Pancreas (tissue), 10 donors: Measurements from ENCODE around the gene SMARCC2. TPM values are rescaled to one million over a fixed set of nuclear protein-coding genes. Genes with fewer than 3 reads are reported as not detected.

Source experiments
- ATAC-seq, 4 donors: fragments of 200-7000 bp; cut with Tn5 transposase; one replicate each; pipeline versions ENCODE4 v1.8.0 to v1.9.1; 2020; ENCODE audit warnings: mild to moderate bottlenecking in 4 of 4, moderate library complexity in 4 of 4
- DNase-seq, 6 donors: peaks; one replicate each; pipeline ENCODE4 v3.0.0-alpha.2; 2020
- FAIRE-seq: peaks from 2 replicates; lab custom pipeline; 2012; peaks lifted over from hg19 to GRCh38; lab: Jason Lieb, UNC
- H3K27ac ChIP-seq, 4 donors: fragments of 200-600 bp; sonication (generic); 1 replicate in 3 of 4; 2 replicates in 1 of 4; pipeline versions ENCODE4 v1.5.0 to v1.8.0; 2020
- H3K27me3 ChIP-seq, 4 donors: fragments of 200-600 bp; one replicate each; pipeline ENCODE4 v1.8.0; 2021
- H3K36me3 ChIP-seq, 3 donors: fragments of 200-600 bp; sonication (generic) in 1 of 3; one replicate each; pipeline versions ENCODE4 v1.5.0 to v1.8.0; 2020 to 2021
- H3K4me1 ChIP-seq, 3 donors: fragments of 200-600 bp; one replicate each; pipeline ENCODE4 v1.8.0; 2021
- H3K4me3 ChIP-seq, 4 donors: fragments of 200-600 bp; sonication (generic) in 2 of 4; one replicate each; pipeline versions ENCODE4 v1.5.0 to v1.8.0; 2020 to 2021
- H3K9me3 ChIP-seq, 4 donors: fragments of 200-600 bp; one replicate each; pipeline ENCODE4 v1.8.0; 2021
- WGBS, 2 donors: extraction: QIAGEN DNeasy Blood & Tissue Kit; methylation state at CpG; one replicate each; pipeline ENCODE4 v1.1.7; 2013; 5-methylcytosine and 5-hydroxymethylcytosine counted together
- intact Hi-C, 3 donors: fragments of 100-400 bp; cut with DNase I; formaldehyde crosslinking; loops; one replicate each; pipeline versions ENCODE4 v1.11.1 to v1.14.2; 2022
- polyA plus RNA-seq, 2 donors: library from polyadenylated mRNA; stranded (reverse); fragments of 200-250 nt; gene quantifications; one replicate each; pipeline ENCODE4 v1.2.3, GENCODE V29; 2013
- total RNA-seq, 6 donors: library from RNA; stranded (reverse); fragmentation: NEBNext Ultra II Directional in 4 of 6; extraction: Animal tissue kit (Norgen Biotek cat#: 25700) in 4 of 6; gene quantifications; one replicate each; pipeline versions ENCODE4 v1.2.1 to v1.2.4, GENCODE V29; 2021 to 2023
- TF ChIP-seq, protein P1 (sequence below), 4 donors: fragments of 200-600 bp; sonication (generic) in 3 of 4; IDR thresholded peaks; one replicate each; pipeline versions ENCODE4 v1.5.0 to v1.8.0; 2021; ENCODE audit warnings: antibody characterized with exemption in 4 of 4
- donor health status: healthy with polysubstance abuse.
- donor health status: DM: no; HTN: no; CAD: no; lungs with moderate emphysema.
- donor health status: DM: no; HTN: no; CAD: no.
- donor health status: control.
- donor health status: control.
- donor health status: Bipolar disorder and iron deficiency.
- donor health status: DM: yes; HTN: yes; CAD: no.
- donor health status: DM: no; HTN: no; CAD: no.
- donor health status: DM: no; HTN: no; CAD: no.
- donor health status: DM: yes; HTN: yes; CAD: no.

Gene SMARCC2
- total and polyA plus RNA-seq, 8 donors = 26.3 to 64.5 (median 38.2) TPM

DNA sequence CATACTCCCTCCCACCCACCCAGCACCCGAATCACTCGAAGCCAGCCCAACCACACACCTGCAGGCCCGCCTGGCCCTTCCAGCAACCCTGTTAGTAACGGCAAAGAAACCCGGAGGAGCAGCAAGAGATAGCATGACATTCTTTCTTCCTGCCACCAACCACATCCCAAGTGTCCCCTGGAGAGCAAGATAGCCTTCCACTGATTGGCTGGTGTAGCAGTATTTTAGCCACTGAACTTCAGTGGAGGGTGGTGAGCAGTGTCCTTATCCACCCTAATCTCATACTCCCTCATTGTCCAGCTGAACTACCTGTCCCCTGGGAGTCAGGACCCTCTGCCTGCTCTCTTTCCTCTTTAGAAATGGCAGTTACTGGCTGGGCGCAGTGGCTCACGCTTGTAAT lies 39.8 kb upstream of the SMARCC2 start:
- intact Hi-C loops = no loop called here
- H3K4me1 ChIP-seq = peaks cover 0 to 12% (median 9%) of the 10 kb centered on the region in 3 donors
- FAIRE-seq = no peak
- no peaks in the 10 kb centered on the region for H3K9me3 ChIP-seq
- no peak overlapping the region for H3K4me3 ChIP-seq
- peak overlapping the region in 2 of 4 donors; percentile 5 to 71 for H3K27ac ChIP-seq
- DNase-seq = no peak
- no peak for ATAC-seq
- 74 to 81% methylated on average over 7 of the region's 7 CpGs for WGBS, 2 donors
- TF ChIP-seq, protein P1, sequence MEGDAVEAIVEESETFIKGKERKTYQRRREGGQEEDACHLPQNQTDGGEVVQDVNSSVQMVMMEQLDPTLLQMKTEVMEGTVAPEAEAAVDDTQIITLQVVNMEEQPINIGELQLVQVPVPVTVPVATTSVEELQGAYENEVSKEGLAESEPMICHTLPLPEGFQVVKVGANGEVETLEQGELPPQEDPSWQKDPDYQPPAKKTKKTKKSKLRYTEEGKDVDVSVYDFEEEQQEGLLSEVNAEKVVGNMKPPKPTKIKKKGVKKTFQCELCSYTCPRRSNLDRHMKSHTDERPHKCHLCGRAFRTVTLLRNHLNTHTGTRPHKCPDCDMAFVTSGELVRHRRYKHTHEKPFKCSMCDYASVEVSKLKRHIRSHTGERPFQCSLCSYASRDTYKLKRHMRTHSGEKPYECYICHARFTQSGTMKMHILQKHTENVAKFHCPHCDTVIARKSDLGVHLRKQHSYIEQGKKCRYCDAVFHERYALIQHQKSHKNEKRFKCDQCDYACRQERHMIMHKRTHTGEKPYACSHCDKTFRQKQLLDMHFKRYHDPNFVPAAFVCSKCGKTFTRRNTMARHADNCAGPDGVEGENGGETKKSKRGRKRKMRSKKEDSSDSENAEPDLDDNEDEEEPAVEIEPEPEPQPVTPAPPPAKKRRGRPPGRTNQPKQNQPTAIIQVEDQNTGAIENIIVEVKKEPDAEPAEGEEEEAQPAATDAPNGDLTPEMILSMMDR (IDR thresholded peaks at IDR 0.05) = no peak
- no peaks in the 10 kb centered on the region for H3K27me3 ChIP-seq
- no peaks in the 10 kb centered on the region for H3K36me3 ChIP-seq

DNA sequence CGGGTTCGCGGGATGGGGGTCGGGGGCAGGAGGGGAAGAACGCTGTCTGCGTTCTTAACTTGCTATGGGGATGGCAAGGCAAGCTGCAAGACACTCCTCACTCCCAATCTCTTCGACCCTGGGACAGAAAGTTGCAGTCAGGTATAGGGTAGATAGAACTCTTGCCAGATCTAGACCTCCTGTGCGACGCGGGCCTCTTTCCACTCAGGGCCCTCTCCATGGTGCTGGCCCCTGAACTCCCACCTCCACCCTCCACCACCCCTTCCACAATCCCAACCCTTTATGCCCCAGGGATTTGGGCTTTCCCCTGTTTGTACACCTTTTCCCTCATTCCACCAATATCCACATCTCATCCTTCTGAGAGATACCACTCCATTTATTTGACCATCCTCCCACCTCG lies 35.7 kb upstream of the SMARCC2 start:
- H3K27ac ChIP-seq = no peak overlapping the region
- H3K4me1 ChIP-seq = peaks cover 0 to 32% (median 15%) of the 10 kb centered on the region in 3 donors
- TF ChIP-seq, protein P1 (IDR thresholded peaks at IDR 0.05) = no peak
- no peaks in the 10 kb centered on the region for H3K36me3 ChIP-seq
- FAIRE-seq = no peak
- WGBS, 2 donors = 29 to 32% methylated on average over 11 of the region's 11 CpGs
- no peaks in the 10 kb centered on the region for H3K9me3 ChIP-seq
- DNase-seq = no peak
- H3K27me3 ChIP-seq = no peaks in the 10 kb centered on the region
- intact Hi-C loops = no loop called here
- peak overlapping the region; percentile 51 to 76 (median 64) for H3K4me3 ChIP-seq
- ATAC-seq = no peak

DNA sequence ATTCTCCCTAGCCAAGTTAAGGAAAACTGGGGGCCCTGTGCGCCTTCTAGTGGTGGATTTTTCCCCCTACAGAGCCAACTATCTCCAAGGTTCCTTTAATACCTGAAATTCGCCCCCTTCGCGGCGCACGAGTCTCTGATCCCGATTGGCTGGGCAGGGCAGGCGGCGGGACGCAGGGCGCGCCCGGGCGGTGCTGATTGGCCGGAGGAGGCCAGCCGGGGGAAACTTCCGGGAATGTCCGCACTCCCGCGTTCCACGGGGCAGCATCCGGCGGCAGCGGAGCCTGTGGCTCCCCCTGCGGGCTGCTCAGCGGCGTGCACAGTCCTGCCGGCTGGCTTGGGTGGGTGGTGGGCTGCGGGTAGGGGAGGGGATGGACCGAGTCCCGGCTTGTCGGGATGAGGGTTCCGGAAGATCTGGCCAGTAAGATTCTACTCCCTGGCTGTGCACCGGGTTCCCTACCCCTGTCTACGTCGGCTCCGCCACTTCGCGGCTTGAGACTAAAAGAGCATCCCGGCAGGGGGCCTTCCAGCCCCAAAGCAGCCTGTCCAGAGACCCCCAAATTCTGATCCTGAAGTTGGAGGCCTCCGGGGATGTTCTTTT lies 34.9 kb upstream of the SMARCC2 start, which contains the start of gene NABP2:
Gene NABP2, plus strand, starts transcription at position 241 of the 600 bp plus-strand sequence. CDS start 515 bp downstream, outside the sequence.
- Histone ChIP-seq H3K9me3 (no peaks in the 10 kb centered on the region), H3K27me3 (no peaks in the 10 kb centered on the region), H3K36me3 (no peaks in the 10 kb centered on the region), H3K4me1 (peaks cover 0 to 28% (median 10%) of the 10 kb centered on the region in 3 donors), H3K27ac (peak within 1 kb of the TSS; percentile 71 to 99 (median 98)), H3K4me3 (peak within 1 kb of the TSS; percentile 51 to 76 (median 64))
- TF ChIP-seq, protein P1 (IDR thresholded peaks at IDR 0.05) = peak; percentile 68 to 84 (median 73)
- FAIRE-seq (peak; percentile 94), ATAC-seq (peak; percentile 81 to 89 (median 84)), DNase-seq (peak; percentile 97 to 99 (median 98))
- WGBS, 2 donors = 0 to 1% methylated on average over 41 of the region's 41 CpGs
- intact Hi-C loops = no loop called here

DNA sequence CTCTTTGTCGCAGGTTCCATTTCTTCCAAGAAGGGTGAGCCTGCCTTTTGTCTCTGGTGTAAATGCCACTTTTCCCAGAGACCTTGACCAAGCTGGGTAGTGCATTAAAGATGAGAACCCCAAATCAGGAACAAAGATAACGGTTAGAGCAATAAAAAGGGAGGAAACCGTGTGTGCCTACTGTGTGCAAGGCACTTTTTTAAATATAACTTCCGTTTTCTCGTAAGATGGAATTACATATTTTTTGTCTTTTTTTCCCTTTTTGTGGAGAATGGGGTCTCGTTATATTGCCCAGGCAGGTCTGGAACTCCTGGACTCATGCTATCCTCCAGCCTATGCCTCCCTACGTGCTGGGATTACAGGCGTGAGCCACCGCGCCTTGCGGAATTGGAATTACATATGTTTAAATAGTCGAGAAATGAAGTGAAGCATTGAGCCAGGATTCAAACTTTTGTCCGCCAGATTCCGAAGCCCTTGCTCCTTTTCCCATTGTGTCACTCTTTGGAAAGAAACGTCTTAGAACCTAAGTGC lies 34.4 kb upstream of the SMARCC2 start:
- FAIRE-seq (no peak), DNase-seq (no peak), ATAC-seq (peak in 3 of 4 donors; percentile 0 to 4 (median 4))
- TF ChIP-seq, protein P1 (IDR thresholded peaks at IDR 0.05) = no peak
- intact Hi-C loops = no loop called here
- Histone ChIP-seq H3K9me3 (no peaks in the 10 kb centered on the region), H3K27me3 (no peaks in the 10 kb centered on the region), H3K4me1 (peaks cover 0 to 28% (median 10%) of the 10 kb centered on the region in 3 donors), H3K36me3 (no peaks in the 10 kb centered on the region), H3K4me3 (peak overlapping the region in 2 of 4 donors; percentile 65 to 76), H3K27ac (peak overlapping the region; percentile 71 to 99 (median 98))
- 18 to 22% methylated on average over 15 of the region's 15 CpGs for WGBS, 2 donors

DNA sequence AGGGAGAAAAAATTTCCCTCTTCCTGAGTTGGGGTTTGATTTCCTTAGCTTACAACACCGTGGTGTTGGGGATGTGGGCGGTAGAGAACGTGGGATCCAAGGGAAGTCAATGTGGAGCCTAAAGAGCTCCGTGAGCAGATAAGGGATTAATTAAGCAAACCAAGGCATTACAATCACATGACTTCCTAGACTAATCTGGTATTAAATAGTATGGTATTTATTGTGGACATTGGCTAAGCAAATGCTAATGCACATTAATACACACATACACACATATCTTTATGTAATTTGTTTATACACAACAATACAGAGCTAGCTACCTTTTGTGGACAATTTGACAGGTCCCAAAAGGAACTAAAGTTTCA lies 33.2 kb upstream of the SMARCC2 start:
- peak overlapping the region; percentile 42 to 69 (median 62) for H3K4me3 ChIP-seq
- no peaks in the 10 kb centered on the region for H3K36me3 ChIP-seq
- ATAC-seq (no peak), DNase-seq (no peak), FAIRE-seq (no peak)
- no peaks in the 10 kb centered on the region for H3K27me3 ChIP-seq
- 11 to 17% methylated on average over 4 of the region's 4 CpGs for WGBS, 2 donors
- H3K9me3 ChIP-seq = no peaks in the 10 kb centered on the region
- peak overlapping the region; percentile 89 to 99 (median 98) for H3K27ac ChIP-seq
- TF ChIP-seq, protein P1 (IDR thresholded peaks at IDR 0.05) = no peak
- peaks cover 0 to 28% (median 10%) of the 10 kb centered on the region in 3 donors for H3K4me1 ChIP-seq
- intact Hi-C loops = no loop called here
